ENCODE data around the gene SERPINF2.
"Not testable (repeated sequence)": the region's sequence is repeated elsewhere in the genome, so short reads cannot be mapped to it uniquely, and the experiment has no call there.

The SERPINF2 gene

DNA sequence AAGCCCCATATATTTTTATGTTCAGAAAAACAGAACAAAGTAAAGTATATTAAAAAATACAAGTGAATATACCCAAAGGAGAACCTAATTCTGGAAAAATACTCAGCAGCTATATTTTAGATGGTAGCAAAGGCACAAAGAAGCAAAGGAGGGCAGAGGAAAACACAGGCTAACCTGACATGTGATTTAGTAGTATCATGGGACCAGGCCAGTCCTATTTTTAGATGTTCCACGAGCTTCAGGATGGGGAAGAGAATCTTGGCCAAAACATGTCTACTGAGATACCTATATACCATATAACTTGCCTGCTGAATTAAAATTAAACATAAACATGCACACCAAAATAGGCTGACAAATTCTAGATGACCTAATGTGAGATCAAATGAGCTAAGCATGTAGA, 54.1 kb downstream of the SERPINF2 start:
- no peak for DNase-seq

- no peak for DNase-seq
Measured at GRCh38 chr17:1797323-1797722, 54.7 kb downstream of the SERPINF2 start.

- not testable (repeated sequence) for DNase-seq
Measured at GRCh38 chr17:1797846-1798245, 55.2 kb downstream of the SERPINF2 start.

GRCh38 chr17:1800240-1800639, 57.6 kb downstream of the SERPINF2 start:
- DNase-seq = no peak

- DNase-seq = no peak
Measured at GRCh38 chr17:1800712-1801111, 58.0 kb downstream of the SERPINF2 start.

- DNase-seq = no peak
Measured at GRCh38 chr17:1802429-1802828, 59.8 kb downstream of the SERPINF2 start.

- DNase-seq = no peak
Measured at GRCh38 chr17:1803280-1803679, 60.6 kb downstream of the SERPINF2 start.

Measured in right forelimb (tissue), 1 donor.